Progenitor cell of endocrine pancreas (in vitro differentiated cells): ENCODE results near the gene PRCD. TPM values are rescaled to one million over a fixed set of nuclear protein-coding genes. Genes with fewer than 3 reads are reported as not detected.
A peak's percentile ranks its signal among the peaks of the same experiment; 100 is the strongest.
"Not testable (repeated sequence)": the region's sequence is repeated elsewhere in the genome, so short reads cannot be mapped to it uniquely, and the experiment has no call there.

Source experiments
- DNase-seq: peaks from one replicate; pipeline ENCODE4 v3.0.0; 2021; ENCODE audit warnings: low spot score; ENCODE audit not compliant: unreplicated experiment
- H3K27ac Mint-ChIP-seq: 2 replicates; pipeline ENCODE4 v1.8.0; 2021; ENCODE audit warnings: mild to moderate bottlenecking, moderate library complexity, mixed read lengths
- H3K27me3 Mint-ChIP-seq: 2 replicates; pipeline ENCODE4 v1.8.0; 2021; ENCODE audit warnings: mixed read lengths
- H3K36me3 Mint-ChIP-seq: 2 replicates; pipeline ENCODE4 v1.8.0; 2022; ENCODE audit warnings: mixed read lengths; ENCODE audit not compliant: insufficient read depth
- H3K4me1 Mint-ChIP-seq: 2 replicates; pipeline ENCODE4 v1.8.0; 2021; ENCODE audit warnings: low read depth, mixed read lengths
- H3K4me3 Mint-ChIP-seq: 2 replicates; pipeline ENCODE4 v1.8.0; 2021; ENCODE audit warnings: low read depth, mild to moderate bottlenecking, moderate library complexity, mixed read lengths
- H3K9me3 Mint-ChIP-seq: 2 replicates; pipeline ENCODE4 v1.8.0; 2021; ENCODE audit warnings: low read depth, mixed read lengths
- total RNA-seq: library from RNA; stranded (reverse); gene quantifications from 2 replicates; pipeline ENCODE4 v1.2.1, GENCODE V29; 2021
- TF ChIP-seq, protein P1 (sequence below): fragments of 200-600 bp; sonication (generic); IDR thresholded peaks from one replicate; pipeline ENCODE4 v1.5.0; 2021; ENCODE audit warnings: antibody characterized with exemption, mild to moderate bottlenecking; ENCODE audit not compliant: unreplicated experiment

PRCD gene
- total RNA-seq, 1 donor from 2014 or later = 0.86 TPM

DNA sequence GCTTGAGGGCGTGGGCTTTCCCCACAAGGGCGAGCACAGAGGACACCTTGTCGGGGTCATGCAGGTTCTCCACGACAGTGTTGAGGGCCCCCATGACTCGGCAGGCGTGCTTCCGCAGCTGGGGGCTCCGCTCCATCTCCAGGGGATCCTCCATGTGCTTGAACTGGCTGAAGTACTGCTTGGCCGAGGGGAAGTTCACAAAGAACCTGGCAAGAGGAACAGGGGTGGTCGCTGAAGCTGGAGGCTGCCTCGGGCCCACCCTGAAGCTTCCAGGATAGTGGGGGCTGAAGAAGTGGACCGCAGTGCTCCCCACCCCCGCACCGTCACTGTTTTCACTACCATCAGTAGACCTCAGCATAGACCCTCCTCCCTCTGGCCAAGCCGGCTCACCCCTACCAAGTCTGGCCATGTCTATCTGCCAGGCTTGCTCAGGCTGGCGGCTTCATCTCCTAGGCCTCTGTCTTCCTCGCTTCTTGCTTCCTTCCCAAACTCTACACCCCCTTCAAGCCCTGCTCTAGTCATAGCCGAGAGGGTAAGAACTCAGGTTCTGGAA, 8.3 kb upstream of the PRCD start:
- Mint-ChIP-seq H3K27ac (peak overlapping the region; percentile 3), H3K27me3 (peaks cover 40% of the 10 kb centered on the region), H3K4me1 (peaks cover 12% of the 10 kb centered on the region), H3K4me3 (no peak overlapping the region), H3K36me3 (no peaks in the 10 kb centered on the region), H3K9me3 (no peaks in the 10 kb centered on the region)
- TF ChIP-seq, protein P1, sequence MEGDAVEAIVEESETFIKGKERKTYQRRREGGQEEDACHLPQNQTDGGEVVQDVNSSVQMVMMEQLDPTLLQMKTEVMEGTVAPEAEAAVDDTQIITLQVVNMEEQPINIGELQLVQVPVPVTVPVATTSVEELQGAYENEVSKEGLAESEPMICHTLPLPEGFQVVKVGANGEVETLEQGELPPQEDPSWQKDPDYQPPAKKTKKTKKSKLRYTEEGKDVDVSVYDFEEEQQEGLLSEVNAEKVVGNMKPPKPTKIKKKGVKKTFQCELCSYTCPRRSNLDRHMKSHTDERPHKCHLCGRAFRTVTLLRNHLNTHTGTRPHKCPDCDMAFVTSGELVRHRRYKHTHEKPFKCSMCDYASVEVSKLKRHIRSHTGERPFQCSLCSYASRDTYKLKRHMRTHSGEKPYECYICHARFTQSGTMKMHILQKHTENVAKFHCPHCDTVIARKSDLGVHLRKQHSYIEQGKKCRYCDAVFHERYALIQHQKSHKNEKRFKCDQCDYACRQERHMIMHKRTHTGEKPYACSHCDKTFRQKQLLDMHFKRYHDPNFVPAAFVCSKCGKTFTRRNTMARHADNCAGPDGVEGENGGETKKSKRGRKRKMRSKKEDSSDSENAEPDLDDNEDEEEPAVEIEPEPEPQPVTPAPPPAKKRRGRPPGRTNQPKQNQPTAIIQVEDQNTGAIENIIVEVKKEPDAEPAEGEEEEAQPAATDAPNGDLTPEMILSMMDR = no peak
- DNase-seq = no peak

DNA sequence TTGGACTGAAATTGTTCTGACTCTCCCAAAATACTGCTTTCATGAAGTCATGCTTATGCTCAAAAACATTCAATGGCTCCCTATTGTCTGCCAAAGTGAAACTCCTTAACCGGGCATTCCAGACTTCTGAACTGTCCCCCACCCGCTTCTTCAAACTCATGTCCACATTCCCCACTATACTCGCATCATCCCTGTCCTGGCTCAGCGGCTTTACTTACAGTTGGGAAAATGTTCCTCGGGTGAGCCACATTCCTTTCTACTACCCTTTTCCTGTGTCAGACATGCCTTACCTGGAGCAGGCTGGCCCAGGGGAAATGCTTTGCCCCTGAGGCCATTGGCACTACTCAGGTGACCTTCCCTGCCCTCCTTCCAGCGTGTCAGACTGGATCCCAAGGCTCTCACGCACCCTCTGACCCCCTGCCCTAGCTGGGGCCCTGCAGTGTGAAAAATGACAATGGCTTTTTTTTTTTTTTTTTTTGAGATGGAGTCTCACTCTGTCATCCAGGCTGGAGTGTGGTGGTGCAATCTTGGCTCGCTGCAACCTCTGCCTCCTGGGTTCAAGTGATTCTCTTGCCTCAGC, 7.7 kb upstream of the PRCD start:
- H3K9me3 Mint-ChIP-seq = no peaks in the 10 kb centered on the region
- H3K4me3 Mint-ChIP-seq = no peak overlapping the region
- peaks cover 44% of the 10 kb centered on the region for H3K27me3 Mint-ChIP-seq
- H3K36me3 Mint-ChIP-seq = no peaks in the 10 kb centered on the region
- TF ChIP-seq, protein P1 = no peak
- H3K4me1 Mint-ChIP-seq = peaks cover 12% of the 10 kb centered on the region
- no peak for DNase-seq
- H3K27ac Mint-ChIP-seq = peak overlapping the region; percentile 3

DNA sequence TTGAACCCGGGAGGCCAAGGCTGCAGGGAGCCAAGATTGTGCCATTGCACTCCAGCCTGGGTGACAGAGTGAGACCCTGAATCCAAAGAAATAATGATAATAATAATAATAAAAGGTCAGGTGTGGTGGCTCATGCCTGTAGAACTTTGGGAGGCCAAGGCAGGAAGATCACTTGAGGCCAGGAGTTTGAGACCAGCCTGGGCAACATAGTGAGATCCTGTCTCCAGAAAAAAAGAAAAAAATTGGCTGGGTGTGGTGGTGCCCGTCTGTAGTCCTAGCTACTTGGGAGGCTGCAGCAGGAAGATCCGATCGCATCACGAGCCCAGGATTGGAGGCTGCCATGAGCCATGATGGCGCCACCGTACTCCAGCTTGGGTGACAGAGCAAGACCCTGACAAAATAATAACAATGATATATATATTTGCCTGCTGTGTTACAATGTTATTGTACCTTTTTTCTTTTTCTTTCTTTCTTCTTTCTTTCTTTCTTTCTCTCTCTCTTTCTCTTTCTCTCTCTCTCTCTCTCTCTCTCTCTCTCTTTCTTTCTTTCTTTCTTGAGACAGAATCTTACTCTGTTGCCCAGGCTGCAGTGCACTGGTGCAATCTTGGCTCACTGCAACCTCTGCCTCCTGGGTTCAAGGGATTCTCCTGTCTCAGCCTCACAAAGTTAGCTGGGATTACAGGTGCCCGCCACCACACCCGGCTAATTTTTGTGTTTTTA, 6.0 kb upstream of the PRCD start:
- not testable (repeated sequence) for DNase-seq, H3K4me3 Mint-ChIP-seq, H3K9me3 Mint-ChIP-seq, H3K4me1 Mint-ChIP-seq, H3K27ac Mint-ChIP-seq, H3K36me3 Mint-ChIP-seq
- peaks cover 50% of the 10 kb centered on the region for H3K27me3 Mint-ChIP-seq

DNA sequence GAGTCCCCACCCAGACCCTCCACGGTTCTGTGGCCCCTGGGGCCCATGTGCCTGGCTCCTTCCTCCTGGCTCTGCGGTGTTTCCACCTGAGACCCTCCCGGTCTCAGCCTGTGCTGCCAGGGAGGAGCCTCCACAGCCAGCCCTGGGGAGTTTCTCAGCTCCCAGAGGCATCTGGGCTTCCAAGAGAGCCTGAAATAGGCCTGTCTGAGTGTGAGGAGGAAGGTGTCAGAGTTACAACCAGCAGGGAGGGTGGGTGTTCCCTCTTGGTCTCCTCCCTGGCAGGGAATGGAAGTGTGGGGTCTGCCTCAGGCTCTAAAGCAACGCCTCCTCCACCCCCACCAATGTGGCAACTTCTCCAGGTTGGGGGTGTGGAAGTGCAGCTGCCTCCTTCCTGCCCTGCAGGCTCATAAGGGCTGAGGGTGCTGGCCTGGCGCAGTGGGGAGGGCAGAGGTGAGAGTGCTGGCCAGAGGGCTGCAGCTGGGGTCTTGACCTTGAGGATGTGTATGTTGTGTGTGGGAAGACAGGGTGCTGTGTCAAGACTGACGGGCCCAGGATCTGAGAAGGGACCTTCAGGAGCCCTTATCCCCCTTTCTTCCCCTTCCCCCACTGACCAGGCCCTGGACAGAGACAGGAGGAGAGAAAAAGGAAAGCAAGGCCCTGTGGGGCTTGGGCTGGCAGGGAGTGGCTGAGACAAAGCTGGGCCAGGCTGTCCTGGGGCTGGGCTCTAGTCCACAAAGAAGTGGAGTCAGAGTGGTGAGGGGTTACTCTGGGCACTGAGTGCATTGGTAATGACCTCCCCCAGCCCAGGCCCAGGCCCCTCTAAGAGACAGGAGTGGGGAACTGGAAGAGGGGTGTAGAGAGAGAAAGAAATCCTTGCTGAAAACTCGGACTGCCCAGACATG, 4.8 kb upstream of the PRCD start:
- Mint-ChIP-seq H3K4me1 (peaks cover 10% of the 10 kb centered on the region), H3K27ac (no peak overlapping the region)

DNA sequence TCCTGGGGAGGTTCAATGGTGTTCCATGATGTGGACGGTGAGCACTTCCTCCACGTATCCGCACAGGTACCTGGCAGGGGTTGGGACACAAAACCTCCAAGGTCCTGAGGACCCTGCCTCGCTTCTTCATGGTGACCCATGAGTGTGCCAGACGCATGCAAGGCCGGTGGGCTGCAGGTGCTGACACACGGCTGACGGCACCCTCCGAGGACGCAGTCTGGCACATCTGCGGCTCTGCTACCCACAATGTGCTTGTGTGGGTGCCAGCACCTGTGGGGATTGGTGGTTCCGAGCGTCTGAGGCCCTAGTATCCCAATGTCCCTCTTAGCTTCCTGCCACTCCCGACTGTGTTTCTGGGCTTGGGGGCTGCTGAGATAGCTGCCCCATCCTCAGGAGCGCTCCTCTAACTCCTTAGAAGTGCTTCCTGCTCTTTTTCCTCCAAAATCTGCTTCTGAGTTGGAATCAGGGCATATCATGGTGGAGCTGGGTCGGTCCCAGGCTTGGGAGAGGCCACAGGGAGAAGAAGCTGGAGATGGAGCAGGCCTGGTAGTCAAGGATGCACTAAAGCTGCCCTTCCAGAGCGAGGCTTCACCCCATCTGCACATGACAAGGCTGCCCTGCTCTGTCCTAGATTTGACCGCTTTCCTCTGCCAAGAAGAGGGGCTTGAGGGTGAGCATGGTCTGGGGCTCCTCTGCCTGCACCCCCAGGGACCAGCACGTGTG, 3.9 kb upstream of the PRCD start:
- Mint-ChIP-seq H3K4me3 (no peak overlapping the region), H3K27ac (no peak overlapping the region), H3K9me3 (no peaks in the 10 kb centered on the region), H3K4me1 (peaks cover 10% of the 10 kb centered on the region), H3K27me3 (peaks cover 62% of the 10 kb centered on the region), H3K36me3 (no peaks in the 10 kb centered on the region)
- DNase-seq = no peak
- TF ChIP-seq, protein P1 = no peak

More for the DNA sequence above, 4.8 kb upstream of the PRCD start:
- H3K36me3 Mint-ChIP-seq = no peaks in the 10 kb centered on the region
- DNase-seq = no peak
- peaks cover 60% of the 10 kb centered on the region for H3K27me3 Mint-ChIP-seq
- TF ChIP-seq, protein P1 = no peak
- H3K9me3 Mint-ChIP-seq = no peaks in the 10 kb centered on the region
- H3K4me3 Mint-ChIP-seq = no peak overlapping the region
